ENCODE data around the gene HERC6.
"Not testable (repeated sequence)": the region's sequence is repeated elsewhere in the genome, so short reads cannot be mapped to it uniquely, and the experiment has no call there.

The HERC6 gene

DNA sequence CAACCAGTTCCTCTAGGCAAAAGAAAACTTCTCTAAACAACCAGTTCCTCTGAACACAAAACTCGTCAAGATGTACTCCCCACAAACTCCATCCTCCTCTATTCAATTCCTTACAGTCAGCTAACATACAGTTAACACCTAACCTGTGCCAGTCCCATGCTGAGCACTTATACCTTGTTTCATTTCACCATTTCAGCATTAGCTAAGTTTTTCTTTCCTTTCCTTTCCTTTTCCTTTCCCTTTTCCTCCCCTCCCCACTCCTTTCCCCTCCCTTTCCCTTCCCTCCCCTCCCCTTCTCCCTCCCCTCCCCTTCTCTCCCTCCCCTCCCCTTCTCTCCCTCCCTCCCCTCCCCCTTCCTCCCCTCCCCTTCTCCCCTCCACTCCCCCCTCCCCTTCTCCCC is 13.1 kb downstream of the HERC6 start:
- no peak for DNase-seq (ENCODE audit: low read depth)

DNA sequence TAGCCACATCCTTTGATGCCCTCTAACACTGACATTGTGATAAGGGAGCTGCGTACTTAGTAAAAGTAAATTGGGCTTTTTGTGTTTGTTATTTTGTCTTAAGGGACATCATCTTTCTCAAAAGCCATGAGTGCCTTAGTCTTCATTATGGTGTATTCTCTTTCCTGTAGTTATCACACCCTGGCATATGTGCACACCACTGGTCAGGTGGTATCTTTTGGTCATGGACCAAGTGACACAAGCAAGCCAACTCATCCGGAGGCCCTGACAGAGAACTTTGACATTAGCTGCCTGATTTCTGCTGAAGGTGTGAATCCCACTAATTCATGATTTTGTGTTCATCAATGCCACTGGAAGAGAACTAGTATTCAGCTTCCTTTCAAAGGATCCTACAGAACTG is 18.0 kb downstream of the HERC6 start:
- no peak for DNase-seq (ENCODE audit: low read depth)

DNA sequence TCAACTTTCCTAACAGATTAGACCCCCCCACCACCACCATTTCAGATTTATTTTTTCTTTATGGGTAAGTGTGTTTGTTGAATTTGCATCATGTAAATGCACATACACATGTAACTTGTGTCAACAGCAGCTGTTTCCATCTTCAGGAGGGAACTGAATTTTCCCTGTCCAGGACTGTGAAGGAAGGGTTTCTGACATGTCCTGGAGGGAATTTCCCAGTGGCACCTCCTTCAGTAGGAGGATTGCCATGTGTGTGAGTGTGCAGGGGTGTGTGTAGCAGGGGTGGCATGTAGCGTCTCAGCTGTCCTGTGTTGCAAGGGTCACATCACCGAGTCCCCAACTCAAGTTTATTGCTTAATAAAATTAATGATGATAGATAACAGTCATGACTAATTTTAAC is 19.7 kb downstream of the HERC6 start:
- no peak for DNase-seq (ENCODE audit: low read depth)

GRCh38 chr4:88409206-88409605 is 30.6 kb downstream of the HERC6 start:
- no peak for DNase-seq (ENCODE audit: low read depth)

- DNase-seq (ENCODE audit: low read depth): no peak
Measured at GRCh38 chr4:88409789-88410188, 31.1 kb downstream of the HERC6 start.

DNA sequence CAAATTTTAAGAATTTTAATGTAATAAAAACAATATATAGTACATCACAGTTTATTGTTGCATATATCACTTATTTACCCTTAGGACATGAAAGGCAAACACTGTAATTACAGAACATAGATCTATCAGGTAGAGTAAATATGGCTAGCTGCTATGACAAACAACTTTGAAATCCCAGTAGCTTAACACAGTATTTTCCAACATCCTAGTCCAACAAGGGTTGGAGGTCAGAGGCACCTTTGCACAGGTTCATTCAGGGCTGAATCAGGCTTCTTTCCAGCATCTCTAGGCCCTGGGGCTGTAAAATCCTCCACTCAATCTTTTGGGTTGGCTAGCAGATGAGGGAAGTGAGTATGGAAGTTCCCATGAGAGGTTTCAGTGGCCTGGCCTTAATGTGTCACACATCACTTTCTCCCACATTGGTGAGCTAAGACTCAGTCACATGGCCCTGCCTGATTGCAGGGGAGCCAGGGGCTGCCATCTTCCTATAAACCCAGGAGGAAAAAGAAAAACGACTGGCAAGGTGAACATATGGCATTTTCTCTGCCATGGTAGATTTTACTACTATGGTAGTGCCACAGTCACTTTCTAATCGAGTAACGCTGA is 32.9 kb downstream of the HERC6 start:
- peak; percentile 7 for DNase-seq (ENCODE audit: low read depth)

- no peak for DNase-seq (ENCODE audit: low read depth)
Measured at GRCh38 chr4:88413801-88414200, 35.1 kb downstream of the HERC6 start.

- DNase-seq (ENCODE audit: low read depth): no peak
Measured at GRCh38 chr4:88414755-88415154, 36.1 kb downstream of the HERC6 start.

- no peak for DNase-seq (ENCODE audit: low read depth)
Measured at GRCh38 chr4:88415982-88416381, 37.3 kb downstream of the HERC6 start.

- no peak for DNase-seq (ENCODE audit: low read depth)
Measured at GRCh38 chr4:88418411-88418810, 39.8 kb downstream of the HERC6 start.

GRCh38 chr4:88419874-88420273 is 41.2 kb downstream of the HERC6 start:
- no peak for DNase-seq (ENCODE audit: low read depth)

DNA sequence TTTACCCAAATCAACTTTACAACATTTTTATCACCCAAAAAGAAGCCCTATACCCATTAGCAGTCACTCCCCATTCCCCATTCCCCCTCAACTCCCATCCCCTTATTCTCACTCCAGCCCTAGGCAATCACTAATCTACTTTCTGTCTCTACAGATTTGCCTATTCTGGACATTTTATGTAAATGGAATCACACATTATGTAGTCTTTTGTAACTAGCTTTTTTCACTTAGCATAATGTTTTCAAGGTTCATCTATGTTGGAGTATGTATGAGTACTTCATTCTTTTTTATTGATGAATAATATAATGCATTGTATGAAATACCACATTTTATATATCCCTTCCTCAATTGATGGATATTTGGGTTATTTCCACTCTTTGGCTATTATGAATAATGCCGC is 42.2 kb downstream of the HERC6 start:
- DNase-seq (ENCODE audit: low read depth): no peak

- DNase-seq (ENCODE audit: low read depth): no peak
Measured at GRCh38 chr4:88422403-88422802, 43.8 kb downstream of the HERC6 start.

DNA sequence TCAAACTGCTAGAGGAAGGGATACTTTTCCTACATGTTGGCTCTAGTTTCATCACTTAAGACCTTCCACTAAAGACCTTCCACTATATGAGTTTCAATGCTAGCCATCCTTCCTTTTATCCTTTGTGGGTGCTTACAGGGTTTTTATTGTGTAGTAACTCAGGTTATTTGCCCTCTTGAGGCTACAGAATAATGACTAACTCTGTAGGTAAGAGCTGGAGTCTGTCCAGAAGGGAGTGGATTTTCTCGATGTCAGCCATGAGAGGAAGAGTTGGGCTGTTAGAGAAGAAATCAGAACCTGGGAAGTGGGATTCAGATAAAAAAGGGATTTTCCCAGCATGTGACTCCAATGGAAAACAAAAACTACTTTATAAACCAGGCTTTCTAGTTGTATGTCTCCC is 50.7 kb downstream of the HERC6 start:
- DNase-seq (ENCODE audit: low read depth): no peak

- no peak for DNase-seq (ENCODE audit: low read depth)
Measured at GRCh38 chr4:88435987-88436693, 57.5 kb downstream of the HERC6 start.

DNA sequence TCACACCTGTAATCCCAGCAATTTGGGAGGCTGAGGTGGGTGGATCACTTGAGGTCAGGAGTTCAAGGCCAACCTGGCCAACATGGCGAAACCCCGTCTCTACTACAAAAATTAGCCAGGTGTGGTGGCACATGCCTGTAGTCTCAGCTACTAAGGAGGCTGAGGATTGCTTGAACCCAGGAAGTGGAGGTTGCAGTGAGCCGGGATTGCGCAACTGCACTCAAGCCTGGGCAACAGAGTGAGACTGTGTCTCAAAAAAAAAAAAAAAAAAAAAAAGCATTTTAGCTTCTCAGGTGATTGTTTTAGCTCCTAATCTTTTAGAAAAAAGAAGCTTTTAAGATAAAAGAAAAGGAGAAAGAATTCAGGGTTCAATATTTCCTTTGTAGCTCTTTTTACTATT is 59.2 kb downstream of the HERC6 start:
- not testable (repeated sequence) for DNase-seq (ENCODE audit: low read depth)

DNA sequence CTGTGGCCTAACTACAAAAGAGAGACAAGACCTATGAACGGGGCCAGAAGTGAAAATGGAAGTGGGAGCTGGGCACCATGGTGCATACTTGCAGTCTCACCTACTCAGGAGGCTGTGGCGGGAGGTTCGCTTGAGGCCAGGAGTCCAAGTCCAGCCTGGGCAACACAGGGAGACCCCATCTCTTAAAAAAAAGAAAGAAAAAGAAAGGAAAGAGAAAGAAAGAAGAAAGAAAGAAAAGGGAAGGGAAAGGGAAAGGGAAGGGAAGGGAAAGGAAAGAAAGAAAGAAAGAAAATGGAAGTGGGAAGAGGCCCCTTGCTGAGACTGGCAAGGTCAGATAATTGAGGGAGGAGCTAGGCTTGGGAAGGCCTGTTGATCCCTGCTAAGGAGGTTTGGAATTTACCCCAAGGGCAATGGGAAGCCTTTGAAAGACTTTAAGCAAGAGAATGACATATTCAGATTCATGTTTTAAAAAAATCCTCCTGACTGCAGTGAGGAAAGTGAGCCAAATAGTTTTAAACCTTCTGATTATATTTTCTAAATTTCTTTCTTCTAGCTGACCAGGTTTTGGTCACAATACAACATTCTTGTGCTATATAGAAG is 60.6 kb downstream of the HERC6 start:
- peak; percentile 39 for DNase-seq (ENCODE audit: low read depth)

- no peak for DNase-seq (ENCODE audit: low read depth)
Measured at GRCh38 chr4:88440146-88440545, 61.5 kb downstream of the HERC6 start.

DNA sequence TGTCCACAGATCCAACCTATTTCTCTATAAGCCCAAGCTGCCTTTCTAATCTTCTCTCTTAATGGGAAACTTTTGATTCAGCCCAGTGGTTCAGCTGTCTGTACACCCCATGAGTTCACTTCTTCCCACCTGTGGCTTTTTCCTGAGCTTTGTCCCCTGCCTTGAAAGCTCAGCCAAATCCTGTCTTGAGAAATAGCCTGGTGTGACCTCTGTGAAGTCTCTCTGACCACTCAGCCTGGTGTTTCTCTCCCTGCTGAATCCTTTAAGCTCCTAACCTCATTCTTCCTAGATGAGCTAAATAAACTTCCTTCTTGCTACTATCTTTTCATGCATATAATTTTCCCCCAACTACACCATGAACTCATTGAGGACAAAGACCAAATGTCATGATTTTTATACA is 63.0 kb downstream of the HERC6 start:
- no peak for DNase-seq (ENCODE audit: low read depth)

GRCh38 chr4:88442689-88443191 is 64.1 kb downstream of the HERC6 start:
- peak; percentile 10 for DNase-seq (ENCODE audit: low read depth)

- DNase-seq (ENCODE audit: low read depth): no peak
Measured at GRCh38 chr4:88443486-88443885, 64.8 kb downstream of the HERC6 start.

- DNase-seq (ENCODE audit: low read depth): no peak
Measured at GRCh38 chr4:88445252-88445651, 66.6 kb downstream of the HERC6 start.

- peak; percentile 21 for DNase-seq (ENCODE audit: low read depth)
Measured at GRCh38 chr4:88446124-88446523, 67.5 kb downstream of the HERC6 start.

All from ELR (cell line).